ENCODE data around the gene TNS4. TPM values are rescaled to one million over a fixed set of nuclear protein-coding genes. Genes with fewer than 3 reads are reported as not detected.

The TNS4 gene
- total RNA-seq, 1 experiment from 2014 or later = 36.6 TPM

DNA sequence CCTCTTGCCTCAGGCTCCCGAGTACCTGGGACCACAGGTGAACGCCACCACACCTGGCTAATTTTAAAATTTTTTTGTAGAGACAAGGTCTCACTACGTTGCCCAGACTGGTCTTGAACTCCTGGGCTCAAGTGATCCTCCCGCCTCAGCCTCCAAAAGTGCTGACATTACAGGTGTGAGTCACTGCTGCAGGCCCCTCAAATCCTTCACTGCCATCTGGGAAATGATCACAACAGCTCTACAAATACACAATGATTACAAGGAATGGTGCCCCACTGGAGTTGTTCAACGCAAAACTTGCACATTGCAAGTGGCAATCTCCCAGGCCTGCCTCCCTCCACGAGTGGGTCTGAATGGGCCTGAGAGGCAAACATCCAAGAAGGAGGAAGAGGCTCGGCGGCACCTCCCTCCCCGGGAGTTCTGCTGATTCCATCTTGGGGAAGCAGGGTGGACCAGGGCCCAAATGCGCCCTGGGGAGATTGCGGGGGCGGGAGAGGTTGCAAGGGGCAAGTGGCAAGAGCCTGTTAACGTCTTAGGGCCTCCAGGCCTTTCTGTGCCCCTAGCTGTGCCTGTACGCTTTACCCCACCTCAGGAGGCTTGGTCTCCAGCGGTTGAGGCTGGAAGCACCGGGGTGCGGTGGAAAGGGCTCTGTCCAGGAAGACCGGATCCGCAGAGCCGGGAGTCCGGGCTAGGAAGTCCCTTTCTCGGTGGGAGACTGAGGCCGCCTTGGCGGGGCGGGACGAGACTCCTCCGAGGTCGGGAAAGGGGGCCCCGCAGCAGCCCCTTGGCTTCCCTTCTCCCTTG, 58.8 kb downstream of the TNS4 start:
- H3K27me3 ChIP-seq (ENCODE audit: insufficient read depth, low read length) = no peaks in the 10 kb centered on the region
- ATAC-seq = no peak
- H3K36me3 ChIP-seq (ENCODE audit: control insufficient read depth in 1 of 2, insufficient read depth in 2 of 2, low read length in 2 of 2) = no peaks in the 10 kb centered on the region
- H3K9ac ChIP-seq (ENCODE audit: low read length) = no peak overlapping the region
- TF ChIP-seq ZFX (IDR thresholded peaks at IDR 0.05) = no peak
- TF ChIP-seq, protein P1, sequence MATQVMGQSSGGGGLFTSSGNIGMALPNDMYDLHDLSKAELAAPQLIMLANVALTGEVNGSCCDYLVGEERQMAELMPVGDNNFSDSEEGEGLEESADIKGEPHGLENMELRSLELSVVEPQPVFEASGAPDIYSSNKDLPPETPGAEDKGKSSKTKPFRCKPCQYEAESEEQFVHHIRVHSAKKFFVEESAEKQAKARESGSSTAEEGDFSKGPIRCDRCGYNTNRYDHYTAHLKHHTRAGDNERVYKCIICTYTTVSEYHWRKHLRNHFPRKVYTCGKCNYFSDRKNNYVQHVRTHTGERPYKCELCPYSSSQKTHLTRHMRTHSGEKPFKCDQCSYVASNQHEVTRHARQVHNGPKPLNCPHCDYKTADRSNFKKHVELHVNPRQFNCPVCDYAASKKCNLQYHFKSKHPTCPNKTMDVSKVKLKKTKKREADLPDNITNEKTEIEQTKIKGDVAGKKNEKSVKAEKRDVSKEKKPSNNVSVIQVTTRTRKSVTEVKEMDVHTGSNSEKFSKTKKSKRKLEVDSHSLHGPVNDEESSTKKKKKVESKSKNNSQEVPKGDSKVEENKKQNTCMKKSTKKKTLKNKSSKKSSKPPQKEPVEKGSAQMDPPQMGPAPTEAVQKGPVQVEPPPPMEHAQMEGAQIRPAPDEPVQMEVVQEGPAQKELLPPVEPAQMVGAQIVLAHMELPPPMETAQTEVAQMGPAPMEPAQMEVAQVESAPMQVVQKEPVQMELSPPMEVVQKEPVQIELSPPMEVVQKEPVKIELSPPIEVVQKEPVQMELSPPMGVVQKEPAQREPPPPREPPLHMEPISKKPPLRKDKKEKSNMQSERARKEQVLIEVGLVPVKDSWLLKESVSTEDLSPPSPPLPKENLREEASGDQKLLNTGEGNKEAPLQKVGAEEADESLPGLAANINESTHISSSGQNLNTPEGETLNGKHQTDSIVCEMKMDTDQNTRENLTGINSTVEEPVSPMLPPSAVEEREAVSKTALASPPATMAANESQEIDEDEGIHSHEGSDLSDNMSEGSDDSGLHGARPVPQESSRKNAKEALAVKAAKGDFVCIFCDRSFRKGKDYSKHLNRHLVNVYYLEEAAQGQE (IDR thresholded peaks at IDR 0.05; ENCODE audit: low read depth) = no peak
- TF ChIP-seq TCF7L2 (IDR thresholded peaks at IDR 0.05; ENCODE audit: borderline replicate concordance, extremely low read depth, insufficient read depth, insufficient read length) = no peak
- no peak for TF ChIP-seq SIN3A (IDR thresholded peaks at IDR 0.05; ENCODE audit: low read depth)
- ChIA-PET CTCF (no interaction called here), POLR2A (interaction anchor here (0.6 kb wide), 1 partner anchor 1249 kb away, joined by 3 read pairs; no protein-coding TSS in a partner anchor), RAD21 (ENCODE audit: low non-redundant PET in 1 of 2, low total read pairs in 2 of 2, uncharacterized antibody in 2 of 2, unreplicated experiment in 2 of 2) (interaction anchor here (1.4 to 1.8 kb wide), 3 partner anchors 88 to 90 kb away, joined by 4 to 14 read pairs (median 4); no protein-coding TSS in a partner anchor)
- no peaks in the 10 kb centered on the region for H3K9me2 ChIP-seq (ENCODE audit: insufficient read depth)
- no peak overlapping the region for H2AFZ ChIP-seq (ENCODE audit: low read depth, low read length, poor library complexity, severe bottlenecking)
- no peak for DNase-seq (ENCODE audit: low read depth, low spot score)
- H3K4me1 ChIP-seq (ENCODE audit: control insufficient read depth in 1 of 2, insufficient read depth in 2 of 2, low read length in 2 of 2) = no peaks in the 10 kb centered on the region
- no peak overlapping the region for H3K4me3 ChIP-seq (replicated peaks in 1 of 2; ENCODE audit: low read depth in 1 of 2, low read length in 2 of 2)
- H3K9me3 ChIP-seq (ENCODE audit: control insufficient read depth in 1 of 2, insufficient read depth in 1 of 2, low read depth in 1 of 2, low read length in 2 of 2) = no peaks in the 10 kb centered on the region
- no peak overlapping the region for H3K27ac ChIP-seq (ENCODE audit: low read depth, low read length)
- no peak overlapping the region for H3K4me2 ChIP-seq (ENCODE audit: low read length)
- H3K79me2 ChIP-seq (ENCODE audit: insufficient read depth, low read length) = no peaks in the 10 kb centered on the region
- BruUV-seq (replicated peaks) = no TSS peak
- intact Hi-C loops (cut with micrococcal nuclease) = no loop called here
- no peaks in the 10 kb centered on the region for H4K20me1 ChIP-seq (ENCODE audit: insufficient read depth)
